Transverse colon (tissue), 4 donors: ENCODE results near the gene ATP5F1A. TPM values are rescaled to one million over a fixed set of nuclear protein-coding genes. Genes with fewer than 3 reads are reported as not detected.

Experiments used
- DNase-seq: peaks from one replicate; pipeline ENCODE4 v3.0.0-alpha.2; 2019
- H3K27ac ChIP-seq, 4 donors: fragments of 200-600 bp; sonication (generic); 2 replicates each; pipeline ENCODE4 v1.5.1; 2016 to 2018; ENCODE audit warnings: inconsistent platforms in 4 of 4
- H3K27me3 ChIP-seq: fragments of 200-600 bp; sonication (generic); 2 replicates; pipeline ENCODE4 v1.5.1; 2017; ENCODE audit warnings: inconsistent platforms
- H3K36me3 ChIP-seq, 4 donors: fragments of 200-600 bp; sonication (generic); 2 replicates each; pipeline ENCODE4 v1.5.1; 2017 to 2019; ENCODE audit warnings: inconsistent platforms in 4 of 4
- H3K4me1 ChIP-seq, 4 donors: fragments of 200-600 bp; sonication (generic); 2 replicates each; pipeline ENCODE4 v1.5.1; 2017 to 2020; ENCODE audit warnings: inconsistent platforms in 4 of 4
- H3K4me3 ChIP-seq, 4 donors: fragments of 200-600 bp; sonication (generic); 1 replicate in 1 of 4; 2 replicates in 3 of 4; pipeline versions ENCODE4 v1.5.1 to v1.6.1; 2017 to 2019; ENCODE audit warnings: inconsistent platforms in 4 of 4
- H3K9me3 ChIP-seq, 2 donors: fragments of 200-600 bp; sonication (generic); 2 replicates each; pipeline ENCODE4 v1.5.1; 2017 to 2019; ENCODE audit warnings: inconsistent platforms in 2 of 2
- EP300 ChIP-seq: sonication (generic); formaldehyde crosslinking; IDR thresholded peaks from one replicate; pipeline ENCODE4 v1.6.1; 2017; ENCODE audit warnings: antibody characterized with exemption, low read depth
- POLR2A ChIP-seq: fragments of 450-650 bp; IDR thresholded peaks from one replicate; pipeline ENCODE4 v1.6.1; 2016; ENCODE audit warnings: antibody characterized with exemption, mild to moderate bottlenecking, moderate library complexity
- POLR2AphosphoS5 ChIP-seq, 3 donors: sonication (generic); formaldehyde crosslinking; IDR thresholded peaks; one replicate each; pipeline ENCODE4 v1.6.1; 2016; ENCODE audit warnings: antibody characterized with exemption in 3 of 3
- WGBS, 2 donors: methylation state at CpG; one replicate each; pipeline ENCODE4 v1.1.5; 2018; ENCODE audit warnings: low coverage in 1 of 2; 5-methylcytosine and 5-hydroxymethylcytosine counted together
- in situ Hi-C, 4 donors: fragments of 200-750 bp; cut with MboI; loops; one replicate each; pipeline versions ENCODE4 v1.15.0 to v1.15.1; 2017; ENCODE audit warnings: low sequenced_read_pairs in 3 of 4, low pct_ligation_motif_present in 1 of 4, low pct_unique_long_range_greater_than_20kb in 1 of 4
- intact Hi-C: fragments of 100-400 bp; cut with DNase I; formaldehyde crosslinking; loops from one replicate; pipeline ENCODE4 v1.15.1; 2023; ENCODE audit warnings: low total_unique reads
- small RNA-seq, 4 donors: library from RNA; depleted of rRNA; stranded (forward); fragments of <200 nt; gene quantifications; one replicate each; pipeline ENCODE3, GENCODE V24; 2016
- total RNA-seq, 4 donors: library from RNA; depleted of rRNA; stranded (reverse); fragments of >200 nt; gene quantifications; one replicate each; pipeline ENCODE4 v1.1.0, GENCODE V29; 2016
- TF ChIP-seq, protein P1 (sequence below), 5 experiments: fragments of 200-600 bp in 3 of 5; fragments of 450-650 bp in 2 of 5; sonication (generic) in 3 of 5; IDR thresholded peaks; 1 replicate in 2 of 5; 2 replicates in 3 of 5; pipeline ENCODE4 v1.5.1; 2016 to 2017; ENCODE audit warnings: antibody characterized with exemption in 5 of 5, inconsistent platforms in 3 of 5, mild to moderate bottlenecking in 2 of 5, moderate library complexity in 1 of 5

The ATP5F1A gene
- total RNA-seq, 4 donors from 2014 or later, result 284 to 811 (median 475) TPM

DNA sequence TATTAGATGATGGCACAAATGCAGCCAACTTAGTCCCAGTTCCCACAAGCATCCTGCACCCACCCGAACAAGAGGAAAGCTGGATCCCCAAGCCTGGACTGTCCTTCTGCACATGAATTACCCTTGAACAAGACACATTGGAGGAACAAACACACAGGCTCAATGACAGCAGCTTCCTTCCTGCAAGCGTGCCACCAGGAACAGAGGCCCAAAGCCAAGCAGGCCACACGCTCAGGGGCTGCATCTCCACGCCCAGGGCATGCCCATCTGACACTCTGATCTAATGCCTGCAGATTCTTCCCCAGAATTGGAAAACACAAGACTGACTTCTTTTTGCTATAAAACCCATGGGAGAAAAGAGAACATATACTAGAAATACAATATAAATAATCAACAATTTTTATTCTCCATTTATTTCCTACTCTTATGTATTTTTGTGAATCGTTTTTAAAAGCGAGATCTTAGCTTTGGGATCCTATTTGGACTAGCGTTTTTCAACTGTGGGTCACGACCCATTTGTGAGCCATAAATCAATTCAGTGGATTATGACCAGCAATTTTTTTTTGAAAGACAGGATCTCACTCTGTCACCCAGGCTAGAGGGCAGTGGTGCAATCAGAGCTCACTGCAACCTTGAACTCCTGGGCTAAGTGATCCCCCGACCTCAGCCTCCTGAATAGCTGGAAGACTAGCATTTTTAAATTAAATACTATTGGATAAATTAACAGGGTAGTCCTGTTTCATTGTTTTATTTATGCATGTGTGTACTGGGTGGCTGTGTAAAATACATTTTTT lies 60.4 kb downstream of the ATP5F1A start:
- Histone ChIP-seq H3K4me1 (peaks cover 0 to 1% (median 0%) of the 10 kb centered on the region in 4 donors), H3K27me3 (no peaks in the 10 kb centered on the region), H3K9me3 (no peaks in the 10 kb centered on the region), H3K36me3 (no peaks in the 10 kb centered on the region), H3K4me3 (no peak overlapping the region), H3K27ac (no peak overlapping the region)
- 69 to 73% methylated on average over 4 to 9 of the region's 9 CpGs for WGBS, 2 donors
- TF ChIP-seq POLR2AphosphoS5 (IDR thresholded peaks at IDR 0.05), result no peak
- no peak for DNase-seq
- intact Hi-C loops, result no loop called here
- in situ Hi-C loops, result no loop called here

DNA sequence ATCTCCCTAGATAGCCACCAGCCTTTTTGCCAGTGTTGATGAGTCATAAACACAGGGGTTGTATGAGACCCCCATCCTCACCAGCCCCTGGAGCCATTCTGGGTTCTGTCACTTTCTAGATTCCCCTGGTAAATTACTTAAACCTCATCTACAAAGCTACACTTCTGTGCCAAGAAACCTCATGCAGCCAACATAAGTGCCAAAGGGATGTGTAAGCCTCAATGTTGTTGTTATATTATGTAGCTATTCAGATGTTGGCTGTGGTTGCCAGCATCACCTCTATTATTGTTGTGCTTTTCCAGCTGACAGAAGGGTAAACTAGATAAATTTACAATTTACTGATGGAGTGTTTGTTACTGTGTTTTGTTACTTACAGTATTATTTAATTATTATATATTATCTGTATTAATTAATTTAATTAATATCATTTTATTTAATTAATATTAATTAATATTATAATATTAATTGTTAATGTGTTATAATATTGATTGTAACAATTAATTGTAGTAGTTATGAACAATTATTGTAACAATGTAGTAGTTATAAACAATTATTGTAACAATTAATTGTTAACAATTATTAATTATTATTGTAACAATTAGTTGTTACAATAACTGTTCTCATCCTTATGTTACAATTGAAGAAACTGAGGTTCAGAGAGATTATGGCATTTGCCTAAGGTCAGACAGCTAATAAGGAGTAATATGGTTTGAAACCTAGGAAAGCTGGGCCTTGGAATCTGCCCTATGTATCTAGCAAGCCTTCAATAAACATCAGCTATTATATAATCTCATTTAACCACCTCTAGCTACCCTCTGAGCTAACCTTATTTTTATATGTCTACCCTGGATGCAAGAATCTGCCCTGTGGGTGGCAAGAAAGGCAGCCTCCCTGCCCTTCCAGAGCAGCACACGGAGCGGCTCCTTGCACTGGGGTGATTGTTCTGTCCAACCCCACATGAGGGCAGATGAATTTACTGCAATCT lies 62.1 kb downstream of the ATP5F1A start:
- Histone ChIP-seq H3K36me3 (no peaks in the 10 kb centered on the region), H3K27ac (no peak overlapping the region), H3K4me1 (no peaks in the 10 kb centered on the region), H3K27me3 (no peaks in the 10 kb centered on the region), H3K4me3 (no peak overlapping the region), H3K9me3 (no peaks in the 10 kb centered on the region)
- TF ChIP-seq POLR2AphosphoS5 (IDR thresholded peaks at IDR 0.05) (no peak), POLR2A (no peak), EP300 (no peak)
- TF ChIP-seq, protein P1, sequence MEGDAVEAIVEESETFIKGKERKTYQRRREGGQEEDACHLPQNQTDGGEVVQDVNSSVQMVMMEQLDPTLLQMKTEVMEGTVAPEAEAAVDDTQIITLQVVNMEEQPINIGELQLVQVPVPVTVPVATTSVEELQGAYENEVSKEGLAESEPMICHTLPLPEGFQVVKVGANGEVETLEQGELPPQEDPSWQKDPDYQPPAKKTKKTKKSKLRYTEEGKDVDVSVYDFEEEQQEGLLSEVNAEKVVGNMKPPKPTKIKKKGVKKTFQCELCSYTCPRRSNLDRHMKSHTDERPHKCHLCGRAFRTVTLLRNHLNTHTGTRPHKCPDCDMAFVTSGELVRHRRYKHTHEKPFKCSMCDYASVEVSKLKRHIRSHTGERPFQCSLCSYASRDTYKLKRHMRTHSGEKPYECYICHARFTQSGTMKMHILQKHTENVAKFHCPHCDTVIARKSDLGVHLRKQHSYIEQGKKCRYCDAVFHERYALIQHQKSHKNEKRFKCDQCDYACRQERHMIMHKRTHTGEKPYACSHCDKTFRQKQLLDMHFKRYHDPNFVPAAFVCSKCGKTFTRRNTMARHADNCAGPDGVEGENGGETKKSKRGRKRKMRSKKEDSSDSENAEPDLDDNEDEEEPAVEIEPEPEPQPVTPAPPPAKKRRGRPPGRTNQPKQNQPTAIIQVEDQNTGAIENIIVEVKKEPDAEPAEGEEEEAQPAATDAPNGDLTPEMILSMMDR (IDR thresholded peaks at IDR 0.05), result no peak
- intact Hi-C loops (no loop called here), in situ Hi-C loops (no loop called here)
- no peak for DNase-seq
- 97% methylated on average over 2 of the region's 2 CpGs; no CpG with 5 or more reads in 1 of the 2 donors for WGBS, 2 donors

DNA sequence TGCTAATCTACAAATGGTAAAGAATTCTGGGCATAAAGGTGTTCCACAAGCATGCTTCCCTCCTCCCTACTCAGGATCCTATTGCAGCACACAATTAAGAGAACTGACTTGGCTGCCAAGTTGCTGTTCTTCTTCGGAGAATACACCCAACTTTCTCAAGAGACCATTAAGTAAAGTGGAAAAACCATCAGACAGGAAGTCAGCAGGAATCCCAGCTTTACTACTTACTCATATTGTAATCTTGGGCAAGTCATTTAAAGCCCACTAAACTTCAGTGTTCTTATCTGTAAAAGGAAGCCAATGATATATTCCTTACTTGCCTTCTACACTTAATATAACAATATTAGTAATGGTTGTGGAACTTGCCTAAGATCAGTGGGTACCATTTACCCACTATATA lies 63.9 kb downstream of the ATP5F1A start:
- DNase-seq, result no peak
- intact Hi-C loops (no loop called here), in situ Hi-C loops (no loop called here)
- no peaks in the 10 kb centered on the region for H3K9me3 ChIP-seq
- TF ChIP-seq POLR2A (no peak), POLR2AphosphoS5 (IDR thresholded peaks at IDR 0.05) (no peak), EP300 (no peak)
- no peak overlapping the region for H3K27ac ChIP-seq
- H3K36me3 ChIP-seq, result no peaks in the 10 kb centered on the region
- H3K27me3 ChIP-seq, result no peaks in the 10 kb centered on the region
- no peak overlapping the region for H3K4me3 ChIP-seq
- WGBS, 2 donors, result 54% methylated on average over 1 of the region's 1 CpG; no CpG with 5 or more reads in 1 of the 2 donors
- no peaks in the 10 kb centered on the region for H3K4me1 ChIP-seq

- in situ Hi-C loops (no loop called here), intact Hi-C loops (no loop called here)
- TF ChIP-seq POLR2A, result no peak
- no peak for TF ChIP-seq EP300
- TF ChIP-seq POLR2AphosphoS5 (IDR thresholded peaks at IDR 0.05), result no peak
- TF ChIP-seq, protein P1 (IDR thresholded peaks at IDR 0.05), result no peak
- Histone ChIP-seq H3K36me3 (no peaks in the 10 kb centered on the region), H3K27ac (no peak overlapping the region), H3K9me3 (no peaks in the 10 kb centered on the region), H3K4me3 (no peak overlapping the region), H3K4me1 (peaks cover 6 to 11% (median 8%) of the 10 kb centered on the region in 4 donors), H3K27me3 (peaks cover 7% of the 10 kb centered on the region)
- DNase-seq, result no peak
- WGBS, 2 donors, result 79 to 84% methylated on average over 4 of the region's 4 CpGs
Observed at GRCh38 chr18:46031741-46032140, 66.4 kb downstream of the ATP5F1A start.

Small RNA genes lying within 50 kb of the gene (small RNA-seq; reads per million reads assigned to genes)
- gene RNU6-1278P, result 0 reads per million in 4 donors
- 0 reads per million in 4 donors for gene RNY4P37

Other genes starting within 250 kb of the ATP5F1A start
- 10 to 100 TPM; 24.3 to 42.2 (median 35.6) TPM for gene EPG5, start 131.0 kb downstream of the ATP5F1A start, total RNA-seq
- 10 to 100 TPM in 2 of 4 donors, 1 to 10 TPM in 2; 2.6 to 21.9 (median 8.7) TPM for gene PSTPIP2, start 26.0 kb downstream of the ATP5F1A start, total RNA-seq
- 10 to 100 TPM in 2 of 4 donors, 1 to 10 TPM in 1, not detected in 1; 1.6 to 33.5 (median 19.8) TPM for gene HAUS1, start 6.1 kb upstream of the ATP5F1A start, total RNA-seq